Activated B cell treated with CpG ODN at 0.5 μM for 24 hours (primary cell): ENCODE measurements around the gene COL19A1. TPM values are rescaled to one million over a fixed set of nuclear protein-coding genes. Genes with fewer than 3 reads are reported as not detected.
"Not testable (repeated sequence)": the region's sequence is repeated elsewhere in the genome, so short reads cannot be mapped to it uniquely, and the experiment has no call there.

Source experiments
- ATAC-seq: fragments of 200-7000 bp; cut with Tn5 transposase; one replicate; pipeline ENCODE4 v1.10.0; 2021; ENCODE audit warnings: low read depth, mild to moderate bottlenecking, moderate library complexity
- CTCF ChIA-PET: fragments of 350-600 bp; sonication (Branson Sonifier 250); formaldehyde crosslinking; loops from one replicate; lab custom pipeline; 2021; ENCODE audit warnings: antibody characterized with exemption; lab: Charles Lee
- POLR2A ChIA-PET: fragments of 350-600 bp; sonication (Branson Sonifier 250); formaldehyde crosslinking; loops from one replicate; lab custom pipeline; 2021; ENCODE audit warnings: antibody characterized with exemption; lab: Charles Lee
- DNase-seq: peaks from one replicate; pipeline ENCODE4 v3.0.0; 2022
- H3K27ac Mint-ChIP-seq: one replicate; pipeline ENCODE4 v1.8.0; 2020; ENCODE audit warnings: mixed read lengths
- H3K27me3 Mint-ChIP-seq: one replicate; pipeline ENCODE4 v1.8.0; 2021; ENCODE audit warnings: mixed read lengths
- H3K36me3 Mint-ChIP-seq: one replicate; pipeline ENCODE4 v1.8.0; 2021; ENCODE audit warnings: low read depth, mixed read lengths
- H3K4me1 Mint-ChIP-seq: one replicate; pipeline ENCODE4 v1.8.0; 2021; ENCODE audit warnings: mixed read lengths
- H3K4me3 Mint-ChIP-seq: one replicate; pipeline ENCODE4 v1.8.0; 2020; ENCODE audit warnings: mild to moderate bottlenecking, mixed read lengths
- H3K9me3 Mint-ChIP-seq: one replicate; pipeline ENCODE4 v1.8.0; 2020; ENCODE audit warnings: mixed read lengths
- intact Hi-C: fragments of 100-400 bp; cut with micrococcal nuclease; formaldehyde crosslinking; loops from one replicate; pipeline ENCODE4 v1.15.1; 2024
- total RNA-seq: library from RNA; stranded (reverse); gene quantifications from 2 replicates; pipeline ENCODE4 v1.2.3, GENCODE V29; 2022
- TF ChIP-seq, protein P1 (sequence below): fragments of 200-600 bp; IDR thresholded peaks from one replicate; pipeline ENCODE4 v1.8.0; 2022; ENCODE audit warnings: antibody characterized with exemption, mild to moderate bottlenecking

The COL19A1 gene
- total RNA-seq, 1 donor from 2014 or later: 54.4 TPM

DNA sequence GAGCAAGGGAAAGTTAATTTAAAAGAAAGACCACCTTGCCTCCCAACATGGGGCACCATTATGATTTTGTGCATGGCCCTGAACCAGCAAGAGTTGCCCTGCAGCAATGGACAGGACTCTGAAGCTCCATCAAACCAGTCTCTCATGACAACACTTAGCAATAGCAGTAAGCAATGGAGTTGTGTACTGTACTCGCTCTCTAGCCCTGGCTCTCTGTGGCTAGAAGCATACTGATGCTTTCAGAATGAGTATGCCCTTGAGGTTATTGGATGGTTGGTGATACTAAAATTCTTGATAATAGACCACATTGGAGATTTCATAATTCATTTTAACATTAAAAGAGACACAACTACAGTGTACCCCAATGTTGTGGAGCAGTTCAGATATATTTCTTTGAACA, 46.3 kb upstream of the COL19A1 start:
- Mint-ChIP-seq H3K4me3 (no peak overlapping the region), H3K9me3 (no peaks in the 10 kb centered on the region), H3K27ac (no peak overlapping the region), H3K27me3 (no peaks in the 10 kb centered on the region), H3K36me3 (peaks cover 1% of the 10 kb centered on the region), H3K4me1 (peaks cover 26% of the 10 kb centered on the region)
- ATAC-seq: no peak
- intact Hi-C loops: no loop called here
- no peak for DNase-seq
- CTCF ChIA-PET: no interaction called here
- POLR2A ChIA-PET: interaction anchor here (1.7 kb wide), 1 partner anchor 47 kb away, joined by 6 read pairs; no protein-coding TSS in a partner anchor
- TF ChIP-seq, protein P1, sequence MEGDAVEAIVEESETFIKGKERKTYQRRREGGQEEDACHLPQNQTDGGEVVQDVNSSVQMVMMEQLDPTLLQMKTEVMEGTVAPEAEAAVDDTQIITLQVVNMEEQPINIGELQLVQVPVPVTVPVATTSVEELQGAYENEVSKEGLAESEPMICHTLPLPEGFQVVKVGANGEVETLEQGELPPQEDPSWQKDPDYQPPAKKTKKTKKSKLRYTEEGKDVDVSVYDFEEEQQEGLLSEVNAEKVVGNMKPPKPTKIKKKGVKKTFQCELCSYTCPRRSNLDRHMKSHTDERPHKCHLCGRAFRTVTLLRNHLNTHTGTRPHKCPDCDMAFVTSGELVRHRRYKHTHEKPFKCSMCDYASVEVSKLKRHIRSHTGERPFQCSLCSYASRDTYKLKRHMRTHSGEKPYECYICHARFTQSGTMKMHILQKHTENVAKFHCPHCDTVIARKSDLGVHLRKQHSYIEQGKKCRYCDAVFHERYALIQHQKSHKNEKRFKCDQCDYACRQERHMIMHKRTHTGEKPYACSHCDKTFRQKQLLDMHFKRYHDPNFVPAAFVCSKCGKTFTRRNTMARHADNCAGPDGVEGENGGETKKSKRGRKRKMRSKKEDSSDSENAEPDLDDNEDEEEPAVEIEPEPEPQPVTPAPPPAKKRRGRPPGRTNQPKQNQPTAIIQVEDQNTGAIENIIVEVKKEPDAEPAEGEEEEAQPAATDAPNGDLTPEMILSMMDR: no peak

DNA sequence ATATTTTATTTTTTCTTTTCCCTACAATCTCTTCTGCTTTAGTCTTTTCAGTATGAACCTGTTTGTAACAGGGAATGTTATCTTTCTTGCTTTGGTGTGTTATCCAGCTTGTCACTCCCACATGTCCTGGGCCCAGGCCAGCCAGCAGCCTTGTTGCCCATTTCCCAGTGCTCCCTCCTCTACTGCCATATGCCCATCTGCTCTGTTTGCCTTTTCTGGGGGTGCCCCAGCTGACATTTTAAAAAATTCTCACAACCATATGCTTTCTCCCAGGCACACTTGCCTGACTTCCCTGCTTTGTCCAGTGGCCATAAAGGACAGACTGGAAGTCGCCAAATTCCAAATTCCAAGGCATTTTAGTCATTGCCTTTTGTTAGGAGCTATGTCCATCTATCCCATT, 45.9 kb upstream of the COL19A1 start:
- intact Hi-C loops: no loop called here
- ChIA-PET POLR2A (interaction anchor here (1.7 kb wide), 1 partner anchor 47 kb away, joined by 6 read pairs; no protein-coding TSS in a partner anchor), CTCF (no interaction called here)
- H3K9me3 Mint-ChIP-seq: no peaks in the 10 kb centered on the region
- peaks cover 1% of the 10 kb centered on the region for H3K36me3 Mint-ChIP-seq
- TF ChIP-seq, protein P1: no peak
- H3K4me3 Mint-ChIP-seq: no peak overlapping the region
- DNase-seq (no peak), ATAC-seq (no peak)
- H3K27me3 Mint-ChIP-seq: no peaks in the 10 kb centered on the region
- H3K4me1 Mint-ChIP-seq: peaks cover 22% of the 10 kb centered on the region
- H3K27ac Mint-ChIP-seq: no peak overlapping the region

DNA sequence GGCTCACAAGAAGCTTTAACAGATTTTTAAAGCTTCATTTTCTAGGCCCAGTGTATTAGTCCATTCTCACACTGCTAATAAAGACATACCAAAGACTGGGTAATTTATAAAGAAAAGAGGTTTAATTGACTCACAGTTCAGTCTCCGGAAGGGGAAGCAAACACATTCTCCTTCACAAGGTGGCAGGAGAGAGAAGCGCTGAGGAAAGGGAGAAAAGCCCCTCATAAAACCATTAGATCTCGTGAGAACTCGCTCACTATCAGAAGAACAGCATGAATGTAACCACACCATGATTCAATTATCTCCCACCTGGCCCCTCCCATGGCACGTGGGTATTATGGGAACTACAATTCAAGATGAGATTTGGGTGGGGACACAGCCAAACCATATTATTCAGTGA, 42.0 kb upstream of the COL19A1 start:
- CTCF ChIA-PET: interaction anchor here (0.9 kb wide), 1 partner anchor 9 kb away, joined by 4 read pairs; no protein-coding TSS in a partner anchor
- H3K9me3 Mint-ChIP-seq, DNase-seq, ATAC-seq, H3K4me3 Mint-ChIP-seq, intact Hi-C loops, H3K36me3 Mint-ChIP-seq, H3K27me3 Mint-ChIP-seq, POLR2A ChIA-PET, H3K4me1 Mint-ChIP-seq, H3K27ac Mint-ChIP-seq: not testable (repeated sequence)

DNA sequence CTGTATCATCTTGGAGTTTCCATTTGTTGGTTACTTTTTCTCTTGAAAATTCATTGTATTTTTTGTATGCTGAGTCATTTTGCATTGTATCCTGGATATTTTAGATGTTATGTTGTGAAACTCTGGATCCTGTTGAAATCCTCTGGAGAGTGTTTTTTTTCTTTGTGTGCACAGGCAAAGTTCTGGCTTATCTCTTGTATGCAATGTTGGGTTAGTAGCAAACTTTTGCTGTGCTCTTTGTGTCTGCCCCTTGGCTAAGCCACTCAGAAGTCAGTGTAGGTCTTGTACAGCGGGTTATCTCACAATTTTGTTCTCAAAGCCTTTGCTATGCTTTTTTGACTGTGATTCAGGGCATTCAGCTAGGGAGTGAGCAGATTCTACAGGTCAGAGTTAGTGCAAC, 40.5 kb upstream of the COL19A1 start:
- intact Hi-C loops: no loop called here
- Mint-ChIP-seq H3K4me3 (no peak overlapping the region), H3K9me3 (no peaks in the 10 kb centered on the region), H3K4me1 (no peaks in the 10 kb centered on the region), H3K27ac (no peak overlapping the region), H3K36me3 (peaks cover 1% of the 10 kb centered on the region), H3K27me3 (no peaks in the 10 kb centered on the region)
- TF ChIP-seq, protein P1: no peak
- CTCF ChIA-PET: no interaction called here
- no peak for DNase-seq
- POLR2A ChIA-PET: no interaction called here
- ATAC-seq: no peak

DNA sequence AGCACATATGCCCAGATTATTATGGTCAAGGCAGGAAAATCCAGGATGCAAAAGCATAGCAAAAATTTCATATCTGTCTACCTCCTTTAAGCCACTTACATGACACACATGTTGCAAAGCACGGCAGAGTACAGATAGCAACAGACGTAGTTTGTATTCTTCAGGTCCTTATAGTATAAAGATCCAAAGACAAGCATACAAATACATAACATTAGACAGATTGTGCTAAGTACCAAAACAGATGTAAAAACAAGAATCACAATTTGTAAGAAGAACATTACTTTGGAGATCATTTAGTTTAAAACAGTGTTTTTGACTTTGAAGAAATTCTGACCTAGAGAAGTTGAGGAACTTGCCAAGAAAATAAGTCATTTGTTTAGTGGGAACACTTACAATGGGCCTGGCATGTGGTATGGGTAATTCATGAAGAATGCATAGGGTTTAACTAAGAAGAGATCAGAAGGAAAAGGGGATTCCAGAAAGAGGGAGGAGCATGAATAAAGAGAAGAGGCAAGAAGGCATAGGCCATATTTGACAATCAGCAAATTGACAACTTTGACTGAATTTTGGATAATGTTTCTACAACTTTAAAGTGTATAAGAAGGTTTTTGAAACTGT, 39.0 kb upstream of the COL19A1 start:
- no peaks in the 10 kb centered on the region for H3K27me3 Mint-ChIP-seq
- H3K9me3 Mint-ChIP-seq: no peaks in the 10 kb centered on the region
- intact Hi-C loops: loop anchor here (1.0 kb wide), 1 partner anchor 11 kb away; no protein-coding TSS in a partner anchor
- no peak for DNase-seq
- no peak overlapping the region for H3K27ac Mint-ChIP-seq
- H3K4me1 Mint-ChIP-seq: no peaks in the 10 kb centered on the region
- ATAC-seq: no peak
- H3K36me3 Mint-ChIP-seq: peaks cover 1% of the 10 kb centered on the region
- TF ChIP-seq, protein P1: no peak
- CTCF ChIA-PET: no interaction called here
- POLR2A ChIA-PET: no interaction called here
- no peak overlapping the region for H3K4me3 Mint-ChIP-seq
